Measurements from ENCODE around the gene RALGPS2.
"Not testable (repeated sequence)": the region's sequence is repeated elsewhere in the genome, so short reads cannot be mapped to it uniquely, and the experiment has no call there.

The RALGPS2 gene

GRCh38 chr1:178725466-178726086 is 532 bp downstream of the RALGPS2 start:
- peak in 2 of 3 donors; percentile 42 to 63 for DNase-seq

- DNase-seq, result peak; percentile 78 to 80 (median 80)
These were observed 1.1 kb downstream of the RALGPS2 start for GRCh38 chr1:178726087-178726517.

GRCh38 chr1:178726545-178726944 is 1.5 kb downstream of the RALGPS2 start:
- no peak for DNase-seq

GRCh38 chr1:178727014-178727895 is 2.2 kb downstream of the RALGPS2 start:
- no peak for DNase-seq

- no peak for DNase-seq
These were observed 8.9 kb downstream of the RALGPS2 start for GRCh38 chr1:178733972-178734371.

GRCh38 chr1:178738780-178739179 is 13.7 kb downstream of the RALGPS2 start:
- DNase-seq, result no peak

- no peak for DNase-seq
These were observed 14.4 kb downstream of the RALGPS2 start for GRCh38 chr1:178739285-178740045.

GRCh38 chr1:178740491-178740890 is 15.4 kb downstream of the RALGPS2 start:
- no peak for DNase-seq

GRCh38 chr1:178740924-178741323 is 15.9 kb downstream of the RALGPS2 start:
- DNase-seq, result no peak

GRCh38 chr1:178743801-178744200 is 18.8 kb downstream of the RALGPS2 start:
- DNase-seq, result peak; percentile 2 to 45 (median 37)

- no peak for DNase-seq
These were observed 20.2 kb downstream of the RALGPS2 start for GRCh38 chr1:178745260-178745659.

GRCh38 chr1:178746345-178746744 is 21.3 kb downstream of the RALGPS2 start:
- no peak for DNase-seq

- DNase-seq, result not testable (repeated sequence)
These were observed 22.3 kb downstream of the RALGPS2 start for GRCh38 chr1:178747361-178747760.

GRCh38 chr1:178749581-178750166 is 24.6 kb downstream of the RALGPS2 start:
- no peak for DNase-seq

- DNase-seq, result no peak
These were observed 26.0 kb downstream of the RALGPS2 start for GRCh38 chr1:178751046-178751445.

- DNase-seq, result no peak
These were observed 27.8 kb downstream of the RALGPS2 start for GRCh38 chr1:178752891-178753290.

- not testable (repeated sequence) for DNase-seq
These were observed 29.7 kb downstream of the RALGPS2 start for GRCh38 chr1:178754655-178755256.

GRCh38 chr1:178768423-178768822 is 43.4 kb downstream of the RALGPS2 start:
- DNase-seq, result peak; percentile 30 to 52 (median 33)

GRCh38 chr1:178772952-178773351 is 47.9 kb downstream of the RALGPS2 start:
- no peak for DNase-seq

GRCh38 chr1:178774263-178774662 is 49.2 kb downstream of the RALGPS2 start:
- DNase-seq, result peak; percentile 44 to 73 (median 64)

- no peak for DNase-seq
These were observed 51.5 kb downstream of the RALGPS2 start for GRCh38 chr1:178776553-178776952.

GRCh38 chr1:178781533-178782330 is 56.7 kb downstream of the RALGPS2 start:
- no peak for DNase-seq

All from suppressor macrophage treated with lipopolysaccharide for 1 hour (primary cell).